A673 (cell line): ENCODE measurements around the gene AKAP5.

Experiments used
- EZH2 ChIP-seq: fragments of 200-600 bp; sonication (generic); IDR thresholded peaks from 2 replicates; pipeline ENCODE4 v1.6.1; 2017; ENCODE audit warnings: borderline replicate concordance, low read depth, mild to moderate bottlenecking, mixed read lengths, antibody characterized with exemption, low read length; ENCODE audit not compliant: poor library complexity, severe bottlenecking
- TF ChIP-seq, protein P1 (sequence below): fragments of 300-800, 200-600 bp; sonication (generic); conservative IDR thresholded peaks from 2 replicates; pipeline ENCODE4 v1.5.1; 2017; ENCODE audit warnings: low read depth, mild to moderate bottlenecking, antibody characterized with exemption, low read length, moderate library complexity, mixed read lengths

DNA sequence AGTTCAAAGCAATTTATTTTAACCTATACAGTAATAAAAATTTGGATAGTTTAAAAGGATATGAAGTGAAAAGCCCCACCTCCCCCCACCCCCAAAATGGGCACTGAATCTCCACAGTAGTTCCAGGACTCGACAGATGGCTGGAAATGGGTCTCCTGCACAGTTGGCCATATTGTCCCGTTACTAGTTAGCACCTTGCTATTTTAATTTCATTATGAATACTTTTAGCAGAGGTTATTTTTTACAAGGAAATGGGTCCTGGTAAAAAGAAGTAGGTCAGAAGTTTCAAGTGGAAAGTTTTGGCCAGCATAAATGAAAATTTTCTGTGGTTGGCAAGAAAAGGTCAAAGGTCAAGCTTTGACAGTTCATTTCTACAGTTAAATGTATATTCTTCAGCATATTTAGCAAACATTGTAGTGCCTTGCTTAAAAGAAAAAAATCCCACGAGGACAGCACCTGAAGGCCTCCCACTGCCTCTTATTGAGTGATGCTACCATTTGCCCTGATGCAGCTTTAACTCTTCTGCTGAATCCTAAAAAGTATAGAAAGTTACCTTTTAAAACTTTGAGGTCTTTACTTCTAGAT is 48.9 kb upstream of the AKAP5 start:
- TF ChIP-seq, protein P1, sequence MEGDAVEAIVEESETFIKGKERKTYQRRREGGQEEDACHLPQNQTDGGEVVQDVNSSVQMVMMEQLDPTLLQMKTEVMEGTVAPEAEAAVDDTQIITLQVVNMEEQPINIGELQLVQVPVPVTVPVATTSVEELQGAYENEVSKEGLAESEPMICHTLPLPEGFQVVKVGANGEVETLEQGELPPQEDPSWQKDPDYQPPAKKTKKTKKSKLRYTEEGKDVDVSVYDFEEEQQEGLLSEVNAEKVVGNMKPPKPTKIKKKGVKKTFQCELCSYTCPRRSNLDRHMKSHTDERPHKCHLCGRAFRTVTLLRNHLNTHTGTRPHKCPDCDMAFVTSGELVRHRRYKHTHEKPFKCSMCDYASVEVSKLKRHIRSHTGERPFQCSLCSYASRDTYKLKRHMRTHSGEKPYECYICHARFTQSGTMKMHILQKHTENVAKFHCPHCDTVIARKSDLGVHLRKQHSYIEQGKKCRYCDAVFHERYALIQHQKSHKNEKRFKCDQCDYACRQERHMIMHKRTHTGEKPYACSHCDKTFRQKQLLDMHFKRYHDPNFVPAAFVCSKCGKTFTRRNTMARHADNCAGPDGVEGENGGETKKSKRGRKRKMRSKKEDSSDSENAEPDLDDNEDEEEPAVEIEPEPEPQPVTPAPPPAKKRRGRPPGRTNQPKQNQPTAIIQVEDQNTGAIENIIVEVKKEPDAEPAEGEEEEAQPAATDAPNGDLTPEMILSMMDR, result no peak
- TF ChIP-seq EZH2, result no peak
